Fibroblast of skin of right biceps (primary cell): Measurements from ENCODE around the gene SP6.

Source experiments
- DNase-seq: peaks from one replicate; pipeline ENCODE4 v3.0.0-alpha.2; 2013

SP6 gene

GRCh38 chr17:47810200-47810821, 40.7 kb downstream of the SP6 start:
- DNase-seq, result peak; percentile 88

- no peak for DNase-seq
These were observed 42.0 kb downstream of the SP6 start for GRCh38 chr17:47808830-47809480.

- DNase-seq, result no peak
These were observed 42.7 kb downstream of the SP6 start for GRCh38 chr17:47808036-47808829.

- no peak for DNase-seq
These were observed 43.5 kb downstream of the SP6 start for GRCh38 chr17:47807421-47807820.

- no peak for DNase-seq
These were observed 44.1 kb downstream of the SP6 start for GRCh38 chr17:47806913-47807255.

GRCh38 chr17:47806026-47806912, 44.7 kb downstream of the SP6 start:
- no peak for DNase-seq

GRCh38 chr17:47804461-47804860, 46.5 kb downstream of the SP6 start:
- DNase-seq, result no peak

GRCh38 chr17:47803751-47804150, 47.2 kb downstream of the SP6 start:
- DNase-seq, result no peak

GRCh38 chr17:47803201-47803600, 47.8 kb downstream of the SP6 start:
- no peak for DNase-seq

- peak; percentile 26 for DNase-seq
These were observed 48.5 kb downstream of the SP6 start for GRCh38 chr17:47802341-47803022.

- DNase-seq, result no peak
These were observed 49.1 kb downstream of the SP6 start for GRCh38 chr17:47801906-47802305.

GRCh38 chr17:47801176-47801765, 49.7 kb downstream of the SP6 start:
- no peak for DNase-seq

- no peak for DNase-seq
These were observed 50.3 kb downstream of the SP6 start for GRCh38 chr17:47800686-47801085.

- DNase-seq, result no peak
These were observed 53.2 kb downstream of the SP6 start for GRCh38 chr17:47797797-47798196.
